Measurements from ENCODE around the gene PLCH2.
"Not testable (repeated sequence)": the region's sequence is repeated elsewhere in the genome, so short reads cannot be mapped to it uniquely, and the experiment has no call there.

Gene PLCH2

DNA sequence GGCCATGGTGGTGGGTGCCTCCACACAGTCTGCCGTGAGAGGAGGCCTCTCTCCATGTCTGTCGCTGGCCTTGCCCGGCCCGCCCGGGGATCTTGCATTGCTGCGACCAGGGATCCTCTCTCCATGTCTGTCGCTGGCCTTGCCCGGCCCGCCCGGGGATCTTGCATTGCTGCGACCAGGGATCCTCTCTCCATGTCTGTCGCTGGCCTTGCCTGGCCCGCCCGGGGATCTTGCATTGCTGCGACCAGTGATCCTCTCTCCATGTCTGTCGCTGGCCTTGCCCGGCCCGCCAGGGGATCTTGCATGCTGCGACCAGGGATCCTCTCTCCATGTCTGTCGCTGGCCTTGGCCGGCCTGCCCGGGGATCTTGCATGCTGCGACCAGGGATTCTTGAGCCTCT, 35.7 kb upstream of the PLCH2 start:
- DNase-seq (ENCODE audit: low read depth), result not testable (repeated sequence)

GRCh38 chr1:2441746-2442145, 34.3 kb upstream of the PLCH2 start:
- DNase-seq (ENCODE audit: low read depth), result no peak

GRCh38 chr1:2442661-2443060, 33.4 kb upstream of the PLCH2 start:
- DNase-seq (ENCODE audit: low read depth), result no peak

DNA sequence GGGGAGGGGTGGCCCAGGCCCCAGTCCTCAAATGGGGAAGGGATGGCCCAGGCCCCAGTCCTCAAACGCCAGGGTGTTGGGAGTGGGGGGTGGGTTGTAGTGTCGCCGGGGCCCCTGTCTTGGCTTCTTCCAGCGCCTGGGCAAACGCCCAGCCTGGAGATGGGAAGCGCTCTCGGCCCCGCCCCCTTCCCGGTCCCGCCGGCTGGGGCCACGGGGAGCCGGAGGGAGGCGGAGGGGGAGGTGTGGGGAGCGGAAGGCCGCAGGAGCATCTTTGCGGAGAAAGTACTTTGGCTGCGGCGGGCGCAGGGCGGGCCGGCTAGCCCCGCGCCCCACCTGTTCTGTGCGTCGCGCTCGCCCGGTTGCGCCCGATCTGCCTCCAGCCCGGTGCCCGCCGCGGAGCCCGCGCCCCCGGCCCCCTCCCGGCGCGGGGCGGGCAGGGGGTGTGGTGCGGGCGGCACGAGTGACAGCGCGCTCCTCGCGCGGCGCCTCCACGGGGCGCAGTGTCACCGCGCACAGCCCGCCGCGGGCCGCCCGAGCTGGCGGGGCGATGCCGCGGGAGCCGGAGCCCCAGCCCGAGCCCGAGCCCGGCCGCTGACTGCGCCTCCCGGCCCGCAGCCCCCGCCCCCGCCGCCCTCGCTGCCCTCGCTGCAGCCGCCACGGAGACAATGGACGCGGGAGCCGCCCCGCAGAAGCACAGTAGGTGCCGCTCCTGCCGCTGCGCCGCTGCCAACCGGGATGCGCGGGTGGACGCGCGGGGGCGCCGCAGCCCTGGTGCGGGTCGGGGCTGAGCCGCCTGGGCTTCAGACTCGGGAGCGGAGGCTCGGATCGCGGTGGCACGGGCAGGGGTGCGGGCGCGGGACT, 32.6 kb upstream of the PLCH2 start:
- DNase-seq (ENCODE audit: low read depth), result peak; percentile 7

DNA sequence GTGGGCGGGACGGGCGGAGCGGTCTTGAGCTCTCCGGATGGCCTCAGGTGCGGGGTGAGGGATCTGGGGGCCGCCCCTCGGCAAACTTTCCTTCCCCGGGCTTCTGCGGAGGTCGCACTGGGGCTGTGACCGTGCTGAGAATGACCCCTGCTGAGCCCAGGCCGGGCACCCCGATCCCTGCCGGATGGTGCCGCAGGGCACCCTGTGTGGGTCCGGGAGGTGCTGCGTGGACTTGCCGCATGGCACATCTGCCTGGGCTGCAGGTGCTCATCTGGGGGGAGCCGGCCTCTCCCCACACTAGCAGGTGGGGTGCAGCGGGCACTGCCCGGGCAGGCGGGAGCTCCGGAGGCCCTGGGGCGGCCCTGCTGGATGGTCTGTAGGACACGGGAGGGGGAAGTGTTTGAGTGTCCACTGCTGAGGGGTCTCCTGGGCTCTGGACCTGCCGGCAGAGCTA, 31.9 kb upstream of the PLCH2 start:
- no peak for DNase-seq (ENCODE audit: low read depth)

DNA sequence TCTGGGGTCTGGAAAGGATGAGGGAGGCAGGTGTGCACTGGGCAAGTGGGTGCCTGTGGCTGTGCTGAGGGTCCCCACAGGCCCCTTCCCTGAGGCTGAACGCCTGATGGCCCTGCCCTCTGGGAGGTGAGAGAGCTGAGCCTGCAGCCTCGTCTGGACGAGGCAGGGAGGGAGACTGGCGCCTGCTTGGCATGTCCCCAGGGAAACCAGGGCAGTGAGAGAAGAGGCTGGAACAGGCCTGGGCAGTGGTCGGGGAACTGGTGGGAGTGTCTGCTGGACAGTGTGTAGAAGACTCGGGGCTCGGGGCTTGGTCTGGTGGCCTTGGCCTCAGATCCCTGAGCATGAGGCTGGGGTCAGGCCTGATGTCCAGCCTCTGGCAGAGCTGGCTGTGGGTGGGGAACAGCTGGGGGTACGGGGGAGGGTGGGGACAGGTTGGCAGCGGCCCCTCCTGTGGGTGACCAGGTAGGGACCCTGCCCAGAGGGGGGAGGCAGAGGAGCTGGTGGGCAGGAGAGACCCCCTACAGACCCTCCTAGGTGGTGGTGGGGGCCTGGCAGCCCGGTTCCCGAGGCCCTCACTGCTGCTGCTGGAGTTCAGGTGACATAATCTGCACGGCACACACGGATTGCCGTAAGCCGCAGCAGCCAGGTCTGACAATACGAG, 30.8 kb upstream of the PLCH2 start:
- no peak for DNase-seq (ENCODE audit: low read depth)

DNA sequence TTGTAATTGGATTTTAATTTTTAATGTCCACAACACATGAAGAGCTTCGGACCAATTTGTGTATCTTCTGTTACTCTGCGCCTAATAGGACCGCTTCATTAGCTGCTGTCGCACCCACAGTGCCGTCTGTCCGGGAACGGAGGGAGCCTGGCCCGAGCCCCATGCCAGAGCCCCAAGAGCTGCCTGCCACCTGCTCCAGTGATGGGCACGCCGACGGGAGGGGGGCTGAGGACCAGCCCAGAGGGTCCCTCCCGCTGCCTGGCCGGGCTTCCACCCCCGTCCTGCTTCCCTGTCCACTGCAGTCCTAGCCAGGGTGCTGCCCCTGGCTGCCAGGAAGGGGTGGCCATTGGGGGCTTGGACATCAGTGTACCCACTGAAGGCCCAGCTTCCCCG, 30.3 kb upstream of the PLCH2 start:
- no peak for DNase-seq (ENCODE audit: low read depth)

DNA sequence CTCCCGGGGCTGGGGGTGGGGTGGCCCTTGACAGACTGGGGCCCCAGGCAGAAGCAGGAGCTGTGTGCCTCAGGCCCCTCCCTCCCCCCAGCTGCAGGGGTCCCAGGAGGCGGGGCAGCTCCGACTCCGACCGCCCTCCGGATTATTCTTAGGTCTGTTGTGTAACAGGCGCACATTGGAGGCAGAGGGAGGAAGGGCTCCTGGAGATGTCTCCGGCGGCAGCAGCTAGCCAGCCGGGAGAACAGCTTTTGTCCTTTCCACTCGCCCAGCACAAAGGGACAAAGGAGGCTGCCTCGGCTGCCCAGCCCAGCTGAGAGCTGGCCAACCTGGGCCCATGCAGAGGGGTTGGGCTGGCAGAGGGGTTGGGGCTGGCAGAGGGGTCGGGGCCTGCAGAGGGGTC, 29.7 kb upstream of the PLCH2 start:
- DNase-seq (ENCODE audit: low read depth), result no peak

DNA sequence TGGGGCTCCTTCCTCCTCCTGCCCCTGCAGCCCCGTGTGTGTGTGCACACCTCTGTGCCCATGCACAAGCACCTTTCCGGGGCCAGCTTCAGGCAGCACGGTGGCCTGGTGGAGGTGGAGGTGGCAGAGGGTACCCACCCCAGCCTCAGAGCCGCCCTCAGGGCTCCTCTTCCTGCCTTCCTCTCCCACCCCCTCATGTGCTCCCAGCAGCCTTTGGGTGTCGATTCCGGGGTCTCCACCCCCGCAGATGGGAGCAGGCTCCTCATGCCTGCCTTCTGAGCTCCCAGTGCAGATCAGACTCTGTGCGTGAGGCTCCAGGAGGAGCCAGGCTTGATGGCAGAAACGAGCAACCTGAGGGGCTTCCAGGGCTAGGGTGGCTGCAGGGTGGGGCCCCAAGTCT, 29.2 kb upstream of the PLCH2 start:
- no peak for DNase-seq (ENCODE audit: low read depth)

DNA sequence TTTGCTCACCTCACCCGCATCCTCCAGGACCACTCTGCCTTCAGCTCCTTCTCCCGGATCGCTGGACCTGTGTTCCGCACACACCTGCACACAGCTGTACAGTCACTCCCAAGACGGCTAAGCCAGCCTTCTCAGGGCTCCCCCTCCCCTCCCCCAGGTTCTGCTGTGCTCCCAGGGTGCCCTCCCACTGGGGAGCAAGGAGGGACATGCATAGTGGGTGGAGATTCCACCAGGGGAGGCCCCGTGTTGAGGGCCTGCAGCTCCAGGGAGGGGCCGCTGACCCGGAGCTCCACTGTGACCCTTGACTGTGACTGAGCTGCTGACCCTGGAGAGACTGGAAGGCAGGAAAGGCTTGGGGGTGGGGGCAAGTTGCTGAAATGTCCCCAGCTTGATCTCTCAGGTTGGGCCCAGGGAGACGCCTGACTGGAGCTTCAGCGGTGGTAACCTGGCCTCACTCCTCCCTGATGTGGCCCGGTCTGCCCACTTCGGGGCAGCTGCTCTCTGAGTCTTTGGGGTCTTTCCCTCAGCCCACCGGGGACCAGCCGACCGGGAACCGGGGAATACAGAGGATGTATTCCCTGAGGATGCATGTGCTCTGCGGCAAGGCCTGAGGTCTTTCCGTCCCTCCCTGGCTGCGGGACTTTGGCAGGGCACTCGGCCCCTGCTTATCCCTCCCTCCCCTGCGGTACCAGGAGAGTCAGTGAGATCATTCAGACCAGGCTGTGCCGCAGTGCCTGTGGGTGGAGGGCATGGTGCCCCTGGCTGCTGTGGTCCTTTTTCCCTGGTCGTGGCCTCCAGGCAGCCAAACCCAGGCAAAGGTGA, 28.6 kb upstream of the PLCH2 start:
- DNase-seq (ENCODE audit: low read depth), result no peak

GRCh38 chr1:2448098-2448445, 28.0 kb upstream of the PLCH2 start:
- no peak for DNase-seq (ENCODE audit: low read depth)

- DNase-seq (ENCODE audit: low read depth), result no peak
These were observed 26.2 kb upstream of the PLCH2 start for GRCh38 chr1:2449636-2450454.

DNA sequence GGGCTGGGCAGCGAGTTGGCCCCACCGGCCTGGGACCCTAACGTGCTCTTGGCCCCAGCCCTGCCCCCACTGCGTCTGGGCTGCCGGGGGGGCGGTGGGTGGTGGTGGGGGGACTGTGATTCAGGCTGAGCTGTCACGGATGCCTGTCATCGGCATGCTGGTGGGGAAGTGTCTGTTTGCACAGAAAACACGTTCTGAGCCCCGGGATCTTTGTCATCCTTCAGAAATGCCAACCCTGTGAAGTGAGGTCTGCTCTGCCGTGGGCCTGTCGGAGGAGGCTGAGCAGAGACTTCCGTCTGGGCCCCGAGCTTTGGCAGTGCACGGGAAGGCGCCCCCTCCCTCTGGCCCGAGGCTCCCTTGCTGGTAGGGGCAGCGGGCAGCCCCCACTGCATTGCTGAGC, 24.3 kb upstream of the PLCH2 start:
- DNase-seq (ENCODE audit: low read depth), result no peak

DNA sequence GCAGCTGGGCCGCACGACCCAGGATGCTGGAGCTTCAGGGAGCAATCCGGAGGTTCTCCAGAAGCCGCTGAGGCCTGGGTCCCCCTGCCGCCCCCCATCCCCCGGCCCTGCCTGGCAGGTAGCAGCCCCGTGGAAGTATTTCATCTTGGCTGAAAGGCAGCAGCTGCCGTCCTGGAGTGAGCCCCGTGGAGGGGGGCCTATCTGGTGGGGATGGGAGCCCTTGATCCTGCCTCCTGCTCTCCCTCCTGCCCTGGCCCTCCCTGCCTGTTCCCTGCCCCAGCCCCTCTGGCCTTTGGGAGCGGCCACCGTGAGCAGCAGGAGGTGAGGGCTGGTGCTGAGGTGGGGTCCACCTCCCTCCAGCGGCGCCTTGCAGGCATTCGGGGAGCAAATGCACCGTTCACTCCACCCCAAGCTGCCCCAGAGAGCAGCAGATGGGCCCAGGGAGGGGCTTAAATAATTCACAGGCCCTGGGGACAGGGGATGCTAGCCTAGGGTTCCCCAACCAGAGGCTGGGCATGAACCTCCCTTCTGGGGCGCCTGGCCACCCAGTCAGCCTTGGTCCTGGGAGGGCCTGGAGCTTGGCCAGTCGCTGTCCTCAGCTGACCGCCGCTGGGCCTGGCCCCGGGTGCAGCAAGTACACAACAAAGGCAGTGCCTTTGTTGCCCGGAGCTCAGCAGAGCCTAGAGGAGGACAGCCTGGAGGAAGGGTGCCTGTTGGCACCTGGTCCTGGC, 23.7 kb upstream of the PLCH2 start:
- no peak for DNase-seq (ENCODE audit: low read depth)

- DNase-seq (ENCODE audit: low read depth), result no peak
These were observed 23.2 kb upstream of the PLCH2 start for GRCh38 chr1:2452932-2453315.

DNA sequence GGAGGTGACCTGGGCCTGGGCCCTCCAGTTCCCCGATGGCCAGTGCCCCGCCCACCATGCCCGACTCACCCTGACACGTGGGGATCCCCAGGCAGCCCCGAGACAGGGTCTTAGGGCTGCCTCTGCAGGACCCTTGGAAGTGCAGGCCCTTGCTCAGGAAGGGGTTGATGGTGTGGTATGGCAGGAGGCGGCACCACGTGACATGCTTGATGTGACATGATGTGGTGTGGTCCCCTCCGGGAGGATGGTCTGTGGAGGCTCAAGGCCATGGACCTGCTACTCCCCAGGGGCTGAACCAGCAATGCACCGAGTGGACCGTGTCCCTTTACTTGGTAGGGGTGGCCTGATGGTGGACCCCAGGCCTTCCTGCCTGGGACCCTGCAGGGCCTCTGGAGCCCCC, 21.9 kb upstream of the PLCH2 start:
- DNase-seq (ENCODE audit: low read depth), result no peak

GRCh38 chr1:2455757-2456156, 20.3 kb upstream of the PLCH2 start:
- DNase-seq (ENCODE audit: low read depth), result no peak

DNA sequence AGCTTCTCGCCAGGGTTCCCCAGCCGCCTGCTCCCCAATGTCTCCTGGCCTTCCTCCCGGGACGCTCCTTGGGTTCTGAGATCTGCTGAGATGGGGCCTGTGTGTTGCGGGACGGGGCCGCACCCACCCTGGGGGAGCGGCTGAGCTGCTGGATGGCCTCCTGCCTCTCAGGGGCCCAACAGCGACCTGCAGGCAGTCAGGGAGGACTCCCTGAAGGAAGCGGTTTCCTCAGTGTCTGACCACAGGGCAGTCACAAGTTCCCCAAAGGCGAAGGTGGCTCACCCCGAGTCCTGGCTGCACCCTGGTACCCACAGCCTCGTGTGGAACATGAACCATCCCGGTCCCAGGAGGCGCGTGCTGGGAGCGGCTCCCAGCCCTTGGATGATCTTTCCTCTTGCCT, 18.6 kb upstream of the PLCH2 start:
- no peak for DNase-seq (ENCODE audit: low read depth)

GRCh38 chr1:2458687-2459086, 17.4 kb upstream of the PLCH2 start:
- no peak for DNase-seq (ENCODE audit: low read depth)

GRCh38 chr1:2459102-2459753, 16.9 kb upstream of the PLCH2 start:
- DNase-seq (ENCODE audit: low read depth), result not testable (repeated sequence)

GRCh38 chr1:2459757-2460156, 16.3 kb upstream of the PLCH2 start:
- no peak for DNase-seq (ENCODE audit: low read depth)
